ENCODE data around the gene MUL1.

The MUL1 gene

GRCh38 chr1:20466273-20466672 lies 41.7 kb downstream of the MUL1 start:
- DNase-seq: no peak

DNA sequence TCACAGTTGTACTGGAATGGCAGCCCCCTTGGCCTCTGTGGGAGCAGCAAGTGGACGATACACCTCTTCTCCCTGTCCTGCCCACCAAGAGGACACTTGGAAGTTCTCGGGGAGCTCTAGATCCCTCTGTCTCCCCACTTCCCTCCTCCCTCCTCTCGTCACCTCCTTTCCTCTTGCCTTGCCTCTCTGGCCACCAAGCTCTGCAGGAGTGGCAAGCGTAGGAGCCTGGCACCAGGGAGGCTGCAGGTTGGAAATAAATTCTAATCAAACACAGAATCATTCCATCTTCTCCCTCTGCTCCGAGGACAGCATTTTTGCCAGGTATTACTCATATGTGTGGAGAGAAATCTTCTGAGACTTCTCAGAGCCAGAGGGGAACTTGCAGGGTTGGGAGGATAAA lies 42.8 kb downstream of the MUL1 start:
- DNase-seq: no peak

GRCh38 chr1:20463502-20463901 lies 44.4 kb downstream of the MUL1 start:
- DNase-seq: no peak

- no peak for DNase-seq
Observed at GRCh38 chr1:20462397-20462796, 45.6 kb downstream of the MUL1 start.

- no peak for DNase-seq
Observed at GRCh38 chr1:20458717-20459116, 49.2 kb downstream of the MUL1 start.

GRCh38 chr1:20454004-20454403 lies 53.9 kb downstream of the MUL1 start:
- DNase-seq: no peak

DNA sequence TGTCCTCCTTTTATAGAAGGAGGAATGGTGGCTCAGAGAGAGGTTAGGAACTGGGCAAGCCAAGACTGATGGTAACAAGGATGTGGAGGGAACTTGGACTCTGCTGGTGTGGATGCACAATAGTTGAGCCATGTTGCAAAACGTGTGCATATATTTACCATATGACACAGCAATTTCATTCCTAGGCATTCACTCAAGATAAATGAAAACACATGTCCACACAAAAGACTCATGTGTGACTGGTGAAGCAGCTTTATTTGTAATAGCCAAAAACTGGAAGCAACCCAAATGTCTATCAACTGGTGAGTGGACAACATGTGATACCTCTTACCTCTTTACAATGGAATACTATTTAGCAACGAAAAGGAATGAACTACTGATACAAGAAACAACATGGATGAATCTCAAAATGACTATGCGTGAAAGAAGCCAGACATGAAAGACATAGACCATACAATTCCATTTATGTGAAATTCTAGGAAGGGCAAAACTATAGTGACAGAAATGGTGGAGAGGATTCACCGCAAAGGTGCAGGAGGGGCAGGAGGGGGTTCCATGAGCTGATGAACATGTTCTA lies 58.1 kb downstream of the MUL1 start:
- DNase-seq: no peak
